Parathyroid adenoma (tissue), 2 donors: ENCODE measurements around the gene DPF1.
"Not testable (repeated sequence)": the region's sequence is repeated elsewhere in the genome, so short reads cannot be mapped to it uniquely, and the experiment has no call there.

Experiments
- H2AFZ ChIP-seq: fragments of 300-600 bp; sonication (generic); one replicate; pipeline ENCODE4 v1.7.0; 2017; ENCODE audit warnings: antibody characterized with exemption, mild to moderate bottlenecking
- H3K27ac ChIP-seq: fragments of 300-600 bp; sonication (generic); one replicate; pipeline ENCODE4 v1.7.0; 2017
- H3K27me3 ChIP-seq: fragments of 300-600 bp; sonication (generic); one replicate; pipeline ENCODE4 v1.7.0; 2017; ENCODE audit warnings: low read length; ENCODE audit not compliant: control insufficient read depth, insufficient read depth
- H3K36me3 ChIP-seq: fragments of 300-600 bp; sonication (generic); one replicate; pipeline ENCODE4 v1.7.0; 2017; ENCODE audit warnings: low read length; ENCODE audit not compliant: control insufficient read depth, insufficient read depth
- H3K4me1 ChIP-seq: fragments of 300-600 bp; sonication (generic); one replicate; pipeline ENCODE4 v1.7.0; 2017; ENCODE audit warnings: control low read depth
- H3K4me2 ChIP-seq: fragments of 300-600 bp; sonication (generic); one replicate; pipeline ENCODE4 v1.7.0; 2017; ENCODE audit warnings: low read length
- H3K4me3 ChIP-seq: fragments of 300-600 bp; sonication (generic); one replicate; pipeline ENCODE4 v1.7.0; 2017; ENCODE audit warnings: low read depth, low read length
- H3K79me2 ChIP-seq: fragments of 300-600 bp; sonication (generic); one replicate; pipeline ENCODE4 v1.7.0; 2017; ENCODE audit warnings: control low read depth
- H3K9ac ChIP-seq: fragments of 300-600 bp; sonication (generic); one replicate; pipeline ENCODE4 v1.7.0; 2017; ENCODE audit warnings: mild to moderate bottlenecking
- H3K9me3 ChIP-seq: fragments of 300-600 bp; sonication (generic); one replicate; pipeline ENCODE4 v1.7.0; 2017; ENCODE audit warnings: low read length; ENCODE audit not compliant: control insufficient read depth
- TF ChIP-seq, protein P1 (sequence below): fragments of 300-600 bp; sonication (generic); IDR thresholded peaks from one replicate; pipeline ENCODE4 v1.7.0; 2017; ENCODE audit warnings: antibody characterized with exemption, mild to moderate bottlenecking
- donor health status: primary hyperparathyroidism.

The DPF1 gene

DNA sequence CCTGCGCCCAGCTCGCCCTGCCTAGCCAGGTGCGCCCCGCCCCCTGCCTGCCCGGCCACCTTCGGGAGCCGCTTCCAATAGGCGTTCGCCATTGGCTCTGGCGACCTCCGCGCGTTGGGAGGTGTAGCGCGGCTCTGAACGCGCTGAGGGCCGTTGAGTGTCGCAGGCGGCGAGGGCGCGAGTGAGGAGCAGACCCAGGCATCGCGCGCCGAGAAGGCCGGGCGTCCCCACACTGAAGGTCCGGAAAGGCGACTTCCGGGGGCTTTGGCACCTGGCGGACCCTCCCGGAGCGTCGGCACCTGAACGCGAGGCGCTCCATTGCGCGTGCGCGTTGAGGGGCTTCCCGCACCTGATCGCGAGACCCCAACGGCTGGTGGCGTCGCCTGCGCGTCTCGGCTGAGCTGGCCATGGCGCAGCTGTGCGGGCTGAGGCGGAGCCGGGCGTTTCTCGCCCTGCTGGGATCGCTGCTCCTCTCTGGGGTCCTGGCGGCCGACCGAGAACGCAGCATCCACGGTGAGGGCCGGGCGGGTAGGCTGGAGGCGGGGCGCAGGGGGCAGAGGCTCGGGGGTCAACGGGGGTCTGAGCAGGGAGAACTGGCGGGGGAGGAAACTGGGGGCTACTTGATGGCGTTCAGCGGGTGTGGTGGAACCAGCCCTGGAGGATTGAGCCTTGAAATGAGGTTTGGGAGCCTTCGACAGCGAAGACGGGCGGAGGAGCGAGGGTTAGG lies 40.6 kb upstream of the DPF1 start, which contains the start of gene SPINT2:
Gene SPINT2 (plus strand): TSS at position 88 of the 727 bp plus-strand sequence. CDS start 320 bp downstream, at position 408.
- Histone ChIP-seq H3K79me2 (peaks cover 40% of the 10 kb centered on the region), H3K27ac (peak within 1 kb of the TSS; percentile 90), H3K27me3 (no peaks in the 10 kb centered on the region), H3K9ac (peak within 1 kb of the TSS; percentile 85), H3K4me2 (peak within 1 kb of the TSS; percentile 98), H3K4me1 (peaks cover 4% of the 10 kb centered on the region), H3K36me3 (no peaks in the 10 kb centered on the region), H3K4me3 (peak within 1 kb of the TSS; percentile 93), H2AFZ (peak within 1 kb of the TSS; percentile 93), H3K9me3 (no peaks in the 10 kb centered on the region)
- TF ChIP-seq, protein P1, sequence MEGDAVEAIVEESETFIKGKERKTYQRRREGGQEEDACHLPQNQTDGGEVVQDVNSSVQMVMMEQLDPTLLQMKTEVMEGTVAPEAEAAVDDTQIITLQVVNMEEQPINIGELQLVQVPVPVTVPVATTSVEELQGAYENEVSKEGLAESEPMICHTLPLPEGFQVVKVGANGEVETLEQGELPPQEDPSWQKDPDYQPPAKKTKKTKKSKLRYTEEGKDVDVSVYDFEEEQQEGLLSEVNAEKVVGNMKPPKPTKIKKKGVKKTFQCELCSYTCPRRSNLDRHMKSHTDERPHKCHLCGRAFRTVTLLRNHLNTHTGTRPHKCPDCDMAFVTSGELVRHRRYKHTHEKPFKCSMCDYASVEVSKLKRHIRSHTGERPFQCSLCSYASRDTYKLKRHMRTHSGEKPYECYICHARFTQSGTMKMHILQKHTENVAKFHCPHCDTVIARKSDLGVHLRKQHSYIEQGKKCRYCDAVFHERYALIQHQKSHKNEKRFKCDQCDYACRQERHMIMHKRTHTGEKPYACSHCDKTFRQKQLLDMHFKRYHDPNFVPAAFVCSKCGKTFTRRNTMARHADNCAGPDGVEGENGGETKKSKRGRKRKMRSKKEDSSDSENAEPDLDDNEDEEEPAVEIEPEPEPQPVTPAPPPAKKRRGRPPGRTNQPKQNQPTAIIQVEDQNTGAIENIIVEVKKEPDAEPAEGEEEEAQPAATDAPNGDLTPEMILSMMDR = no peak

DNA sequence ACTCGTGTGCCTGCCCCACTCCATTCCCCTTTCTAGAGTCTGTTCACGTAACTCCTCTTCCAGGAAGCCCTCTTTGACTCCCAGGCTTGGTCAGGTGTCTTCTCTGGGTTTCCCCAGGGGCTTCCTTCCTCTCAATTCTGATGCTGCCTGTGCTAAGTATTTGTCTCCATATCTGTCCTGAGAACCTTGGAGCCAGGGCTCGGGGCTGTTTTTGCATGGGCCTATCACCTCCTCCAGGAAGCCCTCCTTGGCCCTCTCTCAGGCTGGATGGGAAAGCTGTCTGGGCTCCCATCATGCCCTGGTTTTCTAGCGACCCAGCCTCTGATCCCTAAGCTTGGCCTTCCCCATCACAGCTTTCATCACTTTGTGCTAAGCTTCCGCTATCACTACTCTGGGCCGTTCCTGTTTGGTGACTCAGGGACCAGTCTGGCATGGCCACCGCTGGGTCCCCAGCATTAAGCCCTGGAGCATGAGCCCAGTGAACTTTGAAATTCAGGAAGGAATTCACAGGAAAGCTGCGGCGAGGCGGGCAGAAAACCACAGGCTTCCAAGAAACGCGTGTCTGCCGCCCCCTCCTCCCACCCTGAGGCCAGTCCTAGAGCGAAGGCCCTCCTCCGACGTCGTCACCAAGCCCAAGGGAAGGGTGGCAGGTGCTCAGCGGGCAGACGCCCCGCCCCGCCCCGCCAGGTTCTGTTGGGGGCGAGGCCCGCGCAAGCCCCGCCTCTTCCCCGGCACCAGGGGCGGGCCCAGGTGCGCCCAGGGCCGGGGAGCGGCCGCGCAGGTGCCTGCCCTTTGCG lies 39.9 kb upstream of the DPF1 start:
- peak overlapping the region; percentile 90 for H3K27ac ChIP-seq
- peaks cover 4% of the 10 kb centered on the region for H3K4me1 ChIP-seq
- no peak overlapping the region for H3K9ac ChIP-seq

DNA sequence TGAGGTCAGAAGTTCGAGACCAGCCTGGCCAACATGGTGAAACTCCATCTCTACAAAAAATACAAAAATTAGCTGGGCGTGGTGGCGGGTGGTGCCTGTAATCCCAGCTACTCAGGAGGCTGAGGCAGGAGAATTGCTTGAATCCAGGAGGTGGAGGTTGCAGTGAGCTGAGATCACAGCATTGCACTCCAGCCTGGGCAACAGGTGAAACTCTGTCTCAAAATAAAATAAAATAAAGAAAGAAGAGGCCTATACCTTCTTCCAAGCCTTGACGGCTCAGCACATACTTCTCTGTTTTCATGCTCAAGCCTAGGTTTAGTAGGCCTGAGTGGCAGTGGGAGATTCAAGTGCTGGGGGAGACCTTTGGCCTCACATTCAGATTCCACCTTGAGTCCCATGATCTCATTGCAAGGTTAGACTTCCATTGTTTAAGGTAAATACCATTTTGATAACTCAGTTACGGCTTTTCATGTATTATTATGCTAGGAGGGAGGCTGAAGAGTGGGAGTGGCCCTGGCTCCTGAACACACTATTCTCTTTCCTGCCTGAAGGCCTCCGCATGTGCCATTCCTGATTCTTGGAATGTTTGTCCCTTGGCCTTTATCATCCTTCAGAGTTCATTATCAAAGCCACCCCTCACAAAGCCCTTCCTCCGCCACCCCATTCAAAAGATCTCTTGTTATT lies 38.7 kb upstream of the DPF1 start:
- no peaks in the 10 kb centered on the region for H3K36me3 ChIP-seq
- H3K27me3 ChIP-seq = no peaks in the 10 kb centered on the region
- TF ChIP-seq, protein P1 = no peak
- no peak overlapping the region for H3K4me3 ChIP-seq
- H3K4me1 ChIP-seq = peaks cover 4% of the 10 kb centered on the region
- no peaks in the 10 kb centered on the region for H3K9me3 ChIP-seq
- no peak overlapping the region for H3K4me2 ChIP-seq
- no peak overlapping the region for H2AFZ ChIP-seq
- no peak overlapping the region for H3K9ac ChIP-seq
- no peak overlapping the region for H3K27ac ChIP-seq
- peaks cover 22% of the 10 kb centered on the region for H3K79me2 ChIP-seq

More for the DNA sequence above, 39.9 kb upstream of the DPF1 start:
- Histone ChIP-seq H3K4me2 (peak overlapping the region; percentile 98), H3K27me3 (no peaks in the 10 kb centered on the region), H2AFZ (peak overlapping the region; percentile 93), H3K36me3 (no peaks in the 10 kb centered on the region), H3K79me2 (peaks cover 32% of the 10 kb centered on the region), H3K9me3 (no peaks in the 10 kb centered on the region), H3K4me3 (peak overlapping the region; percentile 93)
- TF ChIP-seq, protein P1 = no peak

DNA sequence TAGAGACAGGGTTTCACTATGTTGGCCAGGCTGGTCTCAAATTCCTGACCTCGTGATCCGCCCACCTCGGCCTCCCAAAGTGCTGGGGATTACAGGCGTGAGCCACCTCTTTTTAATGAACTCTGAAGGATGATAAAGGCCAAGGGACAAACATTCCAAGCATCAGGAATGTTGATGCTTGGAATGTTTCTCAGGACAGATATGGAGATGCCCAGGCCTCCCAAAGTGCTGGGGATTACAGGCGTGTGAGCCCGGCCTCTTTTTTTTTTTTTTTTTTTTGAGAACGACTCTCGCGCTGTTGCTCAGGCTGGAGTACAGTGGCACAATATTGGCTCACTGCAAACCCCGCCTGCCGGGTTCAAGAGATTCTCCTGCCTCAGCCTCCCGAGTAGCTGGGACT lies 37.9 kb upstream of the DPF1 start:
- not testable (repeated sequence) for H2AFZ ChIP-seq, H3K9me3 ChIP-seq, H3K9ac ChIP-seq, H3K27me3 ChIP-seq, H3K4me1 ChIP-seq, H3K27ac ChIP-seq, H3K4me3 ChIP-seq, H3K4me2 ChIP-seq, H3K36me3 ChIP-seq
- H3K79me2 ChIP-seq = peaks cover 14% of the 10 kb centered on the region
